NCI-H526 (cell line): ENCODE measurements around the gene PTPRN2.

ENCODE experiments used
- DNase-seq, 2 experiments: peaks; one replicate each; lab custom pipeline; 2025; lab: John Stamatoyannopoulos, UW

Gene PTPRN2

DNA sequence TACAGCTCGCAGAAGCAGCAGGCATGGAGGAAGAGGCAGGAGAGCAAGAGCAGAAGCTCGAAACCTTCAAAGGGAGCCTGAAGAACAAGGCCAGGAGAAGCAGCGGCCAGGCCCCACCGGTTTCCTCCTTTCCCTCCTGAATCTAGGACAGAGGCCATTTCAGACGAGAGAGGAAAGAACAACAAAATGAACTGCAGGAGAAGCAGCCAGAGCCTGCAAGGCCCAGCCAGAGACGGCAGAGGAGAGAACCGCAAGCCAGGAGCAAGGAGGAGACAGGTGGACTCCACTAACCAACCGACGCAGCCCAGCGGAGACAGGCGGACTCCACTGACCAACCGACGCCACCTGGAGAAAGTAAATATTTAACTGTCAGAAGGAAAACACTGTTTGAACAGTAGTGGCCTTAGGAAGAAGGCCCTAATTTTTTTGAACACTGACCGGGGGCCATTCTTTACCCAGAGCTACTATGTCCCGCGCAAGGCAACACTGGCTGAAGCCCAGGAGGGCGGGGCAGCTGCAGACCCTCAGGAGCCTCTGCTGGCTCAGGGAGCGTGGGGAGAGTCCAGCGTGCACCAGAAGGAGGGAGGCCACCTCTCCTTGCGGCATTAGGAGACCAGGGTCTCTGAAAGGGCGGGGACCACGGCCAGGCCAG is 559.2 kb downstream of the PTPRN2 start:
- peak; percentile 73 to 88 for DNase-seq

DNA sequence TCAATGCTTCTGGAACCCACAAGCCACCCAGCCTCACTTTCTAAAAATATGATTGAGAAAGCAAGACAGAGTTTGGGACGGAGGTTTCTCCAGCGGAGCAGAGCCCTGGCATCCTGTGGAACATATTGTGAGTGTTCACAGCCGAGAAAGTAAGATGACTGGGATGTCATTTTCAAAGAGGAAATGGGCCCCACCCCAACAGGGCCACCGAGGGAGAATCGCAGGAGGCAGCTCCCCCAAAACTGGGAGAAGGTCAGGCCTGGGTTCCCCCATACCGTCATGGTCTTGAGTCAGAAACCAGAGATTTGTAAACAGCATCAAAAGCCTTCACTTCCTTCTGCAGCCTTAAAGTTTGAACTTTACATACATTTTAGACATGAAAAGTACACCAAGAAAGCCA is 560.0 kb downstream of the PTPRN2 start:
- no peak for DNase-seq

GRCh38 chr7:158026636-158027265 is 560.9 kb downstream of the PTPRN2 start:
- DNase-seq, result no peak

DNA sequence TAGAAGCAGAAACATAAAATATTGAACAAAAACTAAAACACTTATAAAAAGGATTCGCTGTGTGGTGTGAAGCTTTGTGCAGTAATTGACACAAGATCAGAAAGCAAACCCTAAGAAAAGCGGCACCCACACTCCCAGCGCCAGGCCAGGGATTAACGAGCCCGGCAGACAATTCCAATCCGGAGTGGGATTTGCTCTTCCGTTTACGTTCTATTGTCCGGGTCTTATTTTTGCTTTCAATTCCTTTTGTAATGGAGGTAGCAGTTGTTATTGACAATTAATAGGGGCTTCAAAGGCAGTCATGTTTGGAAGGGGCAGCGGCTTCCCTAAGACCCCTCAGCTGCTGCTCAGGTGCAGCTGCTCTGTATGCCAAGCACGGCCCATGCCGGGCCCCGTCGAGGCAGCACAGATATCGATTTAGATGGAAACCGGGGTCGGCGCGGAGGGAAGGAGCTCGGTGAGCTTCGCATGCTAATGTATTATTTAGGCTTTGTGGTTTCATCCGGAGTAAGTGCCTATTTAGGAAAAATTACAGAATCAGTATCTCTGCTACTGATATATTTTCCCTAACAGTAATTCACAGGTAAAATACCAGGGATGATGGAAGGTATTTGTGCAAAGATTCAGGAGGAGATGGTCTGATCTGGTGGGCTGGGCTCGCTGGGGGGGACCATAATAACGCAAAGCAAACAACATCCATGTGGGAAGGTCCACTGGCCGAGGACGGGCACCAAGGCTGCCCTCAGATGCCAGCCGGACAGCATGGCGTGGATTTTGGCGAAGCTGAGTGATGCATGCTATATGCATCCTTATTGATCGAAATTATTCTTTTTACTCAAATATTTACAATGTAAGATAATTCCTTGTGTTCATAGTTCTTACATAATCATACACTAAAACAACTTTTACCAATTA is 561.7 kb downstream of the PTPRN2 start:
- no peak for DNase-seq

GRCh38 chr7:158024881-158025280 is 562.7 kb downstream of the PTPRN2 start:
- DNase-seq, result no peak

DNA sequence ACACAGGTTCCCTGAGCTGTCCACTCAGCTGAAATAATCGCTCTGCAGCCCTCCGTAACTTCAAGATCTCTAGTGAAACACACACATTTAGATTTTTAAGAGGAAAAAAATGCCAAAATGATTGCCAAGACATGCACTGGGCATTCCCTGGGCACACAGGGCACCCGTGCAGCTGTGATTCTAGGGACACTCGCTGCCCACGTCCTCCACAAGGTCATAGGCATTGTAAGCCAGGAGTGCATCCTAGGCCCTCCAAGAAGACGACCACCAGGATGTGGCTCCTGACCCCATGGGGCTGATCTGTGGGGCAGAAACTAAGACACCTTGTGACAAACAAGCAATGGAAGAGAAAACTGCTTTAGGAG is 563.3 kb downstream of the PTPRN2 start:
- no peak for DNase-seq

DNA sequence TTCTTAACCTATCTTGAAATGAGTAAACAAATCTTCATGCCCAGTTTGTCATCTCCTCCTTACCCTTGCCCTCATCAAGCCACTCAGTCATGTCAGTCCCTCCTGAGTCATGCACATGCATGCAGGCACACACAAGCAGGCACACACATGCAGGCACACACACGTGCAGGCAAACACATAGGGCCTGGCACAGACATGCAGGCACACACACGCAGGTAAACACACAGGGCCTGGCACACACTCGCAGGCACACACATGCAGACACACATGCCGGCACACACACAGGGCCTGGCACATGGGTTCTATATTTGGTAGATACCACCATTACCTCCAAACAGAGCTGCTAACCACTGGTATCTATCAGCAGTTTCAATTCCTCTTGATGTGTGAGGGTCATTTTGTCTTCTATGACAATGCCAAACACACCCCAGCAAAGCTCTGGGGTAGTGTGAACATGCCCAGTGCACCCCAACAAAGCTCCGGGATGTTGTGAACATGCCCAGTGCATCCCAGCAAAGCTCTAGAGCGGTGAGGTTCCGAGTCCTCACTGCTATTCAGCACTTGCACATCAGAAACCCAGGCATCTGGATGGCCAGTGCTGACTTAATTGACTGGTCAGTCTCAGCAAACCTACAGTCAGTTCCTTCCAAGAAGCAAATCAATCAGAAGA is 563.8 kb downstream of the PTPRN2 start:
- no peak for DNase-seq

DNA sequence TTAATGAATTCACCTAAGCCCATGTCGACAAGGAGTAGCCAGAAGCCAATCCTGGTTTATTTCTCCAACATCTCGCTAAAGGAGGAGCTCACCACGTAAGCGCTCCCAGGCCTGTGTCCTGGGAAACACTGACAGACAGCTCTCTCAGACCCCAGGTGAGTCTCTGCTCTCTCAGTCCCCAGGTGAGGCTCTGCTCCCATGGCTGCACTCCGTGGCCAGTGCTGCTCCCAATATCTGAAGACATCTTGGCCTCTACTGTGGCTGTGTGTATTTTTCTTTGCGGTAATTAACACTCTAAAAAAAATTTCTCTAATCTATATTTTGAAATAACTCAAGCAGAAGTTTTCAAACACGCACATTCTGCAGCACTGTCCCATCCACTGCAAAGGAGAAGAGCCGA is 564.5 kb downstream of the PTPRN2 start:
- DNase-seq, result no peak

GRCh38 chr7:158022601-158023000 is 565.0 kb downstream of the PTPRN2 start:
- no peak for DNase-seq

GRCh38 chr7:158021836-158022235 is 565.8 kb downstream of the PTPRN2 start:
- no peak for DNase-seq

DNA sequence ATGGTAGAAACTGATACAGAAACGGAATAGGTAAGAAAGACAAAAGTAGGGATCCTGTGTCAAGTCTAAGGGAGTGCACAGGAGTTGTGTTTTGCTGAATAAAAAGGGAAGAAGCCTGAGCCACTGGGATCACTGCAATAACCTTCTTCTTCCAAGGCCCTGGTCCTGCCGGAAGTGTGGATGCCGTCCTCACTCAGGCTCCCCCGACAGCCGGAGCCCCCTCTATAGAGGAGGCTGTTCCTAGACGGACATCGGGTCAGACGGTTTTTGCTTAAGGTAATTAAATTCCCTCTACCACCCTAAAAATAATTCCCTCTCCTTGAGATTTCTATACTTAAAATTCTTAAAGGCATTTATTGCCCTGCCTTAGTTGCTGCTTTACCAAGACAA is 566.9 kb downstream of the PTPRN2 start:
- DNase-seq, result no peak

DNA sequence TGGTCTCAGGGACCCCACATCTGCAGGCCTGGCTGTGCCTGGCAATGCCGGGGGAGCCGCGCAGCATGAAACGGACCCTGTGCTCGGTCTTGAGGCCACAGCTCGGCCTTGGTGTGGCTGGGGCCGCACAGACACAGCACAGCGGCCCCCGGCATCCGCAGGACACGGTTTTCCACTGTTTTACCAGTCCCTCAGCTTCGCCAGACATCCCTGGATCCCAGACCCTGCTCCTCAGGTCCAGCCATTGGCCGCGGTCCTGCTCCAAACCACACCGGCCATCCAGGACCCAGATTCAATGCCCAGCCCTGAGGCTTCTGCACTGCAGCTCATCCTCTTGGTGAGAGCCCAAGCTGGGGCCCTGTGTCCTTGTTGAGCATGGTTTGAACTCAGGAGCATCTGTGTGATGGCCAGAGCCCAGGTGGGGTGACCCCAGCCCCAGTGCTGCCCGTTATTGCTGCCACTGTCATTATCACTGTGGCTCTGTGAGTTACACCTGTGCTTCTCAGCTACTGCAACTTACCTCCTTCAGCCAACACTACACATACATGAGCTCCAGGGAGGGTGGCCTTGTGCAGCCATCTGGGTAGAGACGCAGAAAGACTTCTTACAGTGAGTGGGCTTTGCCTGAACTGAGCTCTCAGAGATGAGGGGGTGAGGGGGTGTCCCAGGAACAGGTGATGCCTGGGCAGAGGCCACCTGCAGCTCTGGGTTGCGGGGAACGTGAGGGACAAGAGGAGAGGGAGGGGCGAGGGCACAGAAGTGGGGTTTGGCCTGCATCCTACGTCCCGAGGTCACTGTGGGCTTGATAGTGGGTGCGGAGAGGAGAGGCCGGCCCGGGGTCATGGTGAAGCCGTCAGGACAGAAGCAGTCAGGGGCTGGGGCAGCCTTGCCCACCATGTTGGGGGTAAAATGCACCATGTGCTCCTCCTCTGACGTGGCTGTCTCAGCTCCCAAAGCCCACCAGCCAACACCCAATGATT is 567.6 kb downstream of the PTPRN2 start:
- DNase-seq, result no peak

- DNase-seq, result no peak
Measured at GRCh38 chr7:158018971-158019645, 568.5 kb downstream of the PTPRN2 start.

DNA sequence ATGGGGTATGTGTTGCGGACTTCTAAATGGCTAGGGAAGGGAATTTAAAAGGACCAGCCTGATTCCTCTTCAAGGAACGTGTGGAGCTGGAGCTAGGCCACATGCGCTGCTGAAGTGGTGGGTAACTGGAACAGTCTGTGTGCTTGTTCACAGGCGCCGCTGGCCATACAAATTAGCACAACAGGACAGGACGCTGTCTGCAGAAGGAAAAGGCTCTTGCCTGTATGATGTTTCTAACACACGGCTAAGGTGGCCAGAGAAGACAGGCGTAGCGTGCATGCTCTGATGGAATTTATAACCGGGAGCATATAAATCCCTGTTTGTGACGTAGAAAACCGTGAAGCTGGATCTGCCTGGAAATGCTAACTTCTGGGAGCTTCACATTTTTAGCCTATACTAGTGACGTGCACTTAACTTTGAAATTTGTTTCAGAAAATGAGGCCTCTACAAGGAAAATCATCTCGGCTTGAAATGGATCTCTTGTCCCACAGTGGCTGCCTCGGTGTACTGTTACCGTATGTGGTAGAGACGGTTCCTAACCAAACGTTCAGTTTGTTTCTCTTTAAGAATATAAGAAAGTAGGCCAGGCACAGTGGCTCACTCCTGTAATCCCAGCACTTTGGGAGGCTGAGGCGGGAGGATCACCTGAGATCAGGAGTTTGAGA is 569.4 kb downstream of the PTPRN2 start:
- no peak for DNase-seq

DNA sequence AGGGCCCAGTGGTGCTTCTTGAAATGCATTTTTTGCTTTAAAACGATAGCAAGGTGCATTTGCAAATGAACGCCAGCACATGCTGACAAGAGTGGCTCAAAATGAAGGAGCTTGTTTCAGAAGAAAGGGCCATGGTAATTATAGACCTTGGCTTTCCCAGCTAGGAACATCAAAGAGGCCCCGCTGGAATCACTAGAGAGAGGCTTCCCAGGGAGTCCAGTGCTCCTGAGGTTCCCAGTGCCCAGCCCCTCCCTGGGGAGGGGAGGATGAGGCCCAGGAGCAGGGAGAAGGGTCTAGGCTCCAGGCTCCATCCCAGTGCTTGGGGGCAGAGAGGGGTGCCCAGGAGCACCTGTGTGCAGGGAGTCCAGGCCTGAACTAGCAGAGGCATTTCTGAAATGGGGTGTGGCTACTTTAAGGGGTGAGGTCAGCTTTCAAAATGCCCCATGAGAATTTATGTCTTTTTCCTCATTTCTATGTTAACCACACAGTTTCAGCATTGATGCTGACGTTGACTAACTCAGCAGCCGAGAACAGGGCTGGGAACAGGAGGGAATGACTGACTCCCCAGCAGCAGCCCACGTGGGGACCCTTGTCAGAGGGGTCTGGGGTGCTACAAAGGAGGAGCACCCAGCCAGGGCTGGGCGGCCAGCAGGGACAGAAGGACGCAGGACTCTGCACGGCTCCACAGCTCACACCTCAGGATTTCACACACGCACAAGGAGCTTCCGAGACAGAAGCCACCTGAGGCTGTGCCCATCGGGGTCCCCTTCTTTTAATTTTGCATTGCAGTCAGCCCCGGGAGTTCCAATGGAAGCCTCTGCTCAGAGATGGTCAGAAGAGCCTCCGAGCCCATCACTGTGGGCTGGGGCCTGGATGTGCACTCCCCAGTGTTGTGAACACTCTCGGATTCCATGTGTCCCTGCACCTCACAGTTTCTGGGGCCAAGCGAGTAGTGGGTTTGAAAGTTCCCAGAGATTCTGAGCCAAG is 570.2 kb downstream of the PTPRN2 start:
- peak in 1 of 2 experiments; percentile 25 for DNase-seq

- DNase-seq, result peak in 1 of 2 experiments; percentile 27
Measured at GRCh38 chr7:158016180-158017097, 571.2 kb downstream of the PTPRN2 start.

DNA sequence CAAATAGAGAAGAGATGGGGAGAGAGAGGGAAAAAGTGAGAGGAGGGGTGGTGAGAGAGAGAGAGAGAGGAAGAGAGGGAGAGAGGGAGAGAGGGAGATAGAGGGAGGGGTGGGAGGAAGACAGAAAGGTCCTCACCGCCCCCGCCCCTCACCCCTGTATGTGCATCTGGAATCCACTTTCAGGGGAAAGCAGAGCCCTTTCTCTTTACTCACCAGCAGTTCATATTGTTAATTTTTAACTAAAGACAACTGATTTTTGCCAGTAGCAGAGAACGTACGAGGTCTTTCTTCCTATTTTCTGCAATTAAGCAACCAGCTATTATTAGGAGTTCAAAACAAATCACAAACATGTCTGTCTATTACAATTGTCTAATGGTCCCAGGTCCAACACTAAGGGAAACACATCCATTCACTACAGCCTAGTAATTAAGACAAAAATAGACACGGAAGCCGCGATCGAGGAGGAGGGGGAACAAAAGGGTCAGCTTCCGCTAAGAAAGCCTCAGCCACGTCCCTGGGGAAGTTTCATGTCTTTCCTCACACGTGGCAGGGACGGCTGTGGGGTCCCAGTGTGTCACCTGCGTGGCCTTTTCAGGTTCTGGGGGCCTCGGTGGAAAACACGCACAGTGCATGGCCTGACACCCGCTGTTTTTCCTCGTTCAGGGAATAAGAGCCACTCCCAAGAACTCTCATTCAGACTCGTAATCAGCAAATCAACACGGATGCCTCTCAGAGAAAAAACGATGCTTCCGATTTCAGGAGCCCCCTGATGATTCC is 572.0 kb downstream of the PTPRN2 start:
- DNase-seq, result no peak
